Measurements from ENCODE around the gene CREG2. TPM values are rescaled to one million over a fixed set of nuclear protein-coding genes. Genes with fewer than 3 reads are reported as not detected.

Gene CREG2, protein sequence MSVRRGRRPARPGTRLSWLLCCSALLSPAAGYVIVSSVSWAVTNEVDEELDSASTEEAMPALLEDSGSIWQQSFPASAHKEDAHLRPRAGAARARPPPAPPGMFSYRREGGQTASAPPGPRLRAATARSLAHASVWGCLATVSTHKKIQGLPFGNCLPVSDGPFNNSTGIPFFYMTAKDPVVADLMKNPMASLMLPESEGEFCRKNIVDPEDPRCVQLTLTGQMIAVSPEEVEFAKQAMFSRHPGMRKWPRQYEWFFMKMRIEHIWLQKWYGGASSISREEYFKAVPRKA
- total RNA-seq, result 1 to 10 TPM in 3 of 6 donors, not detected in 3; 1.1 to 8.4 (median 1.6) TPM

DNA sequence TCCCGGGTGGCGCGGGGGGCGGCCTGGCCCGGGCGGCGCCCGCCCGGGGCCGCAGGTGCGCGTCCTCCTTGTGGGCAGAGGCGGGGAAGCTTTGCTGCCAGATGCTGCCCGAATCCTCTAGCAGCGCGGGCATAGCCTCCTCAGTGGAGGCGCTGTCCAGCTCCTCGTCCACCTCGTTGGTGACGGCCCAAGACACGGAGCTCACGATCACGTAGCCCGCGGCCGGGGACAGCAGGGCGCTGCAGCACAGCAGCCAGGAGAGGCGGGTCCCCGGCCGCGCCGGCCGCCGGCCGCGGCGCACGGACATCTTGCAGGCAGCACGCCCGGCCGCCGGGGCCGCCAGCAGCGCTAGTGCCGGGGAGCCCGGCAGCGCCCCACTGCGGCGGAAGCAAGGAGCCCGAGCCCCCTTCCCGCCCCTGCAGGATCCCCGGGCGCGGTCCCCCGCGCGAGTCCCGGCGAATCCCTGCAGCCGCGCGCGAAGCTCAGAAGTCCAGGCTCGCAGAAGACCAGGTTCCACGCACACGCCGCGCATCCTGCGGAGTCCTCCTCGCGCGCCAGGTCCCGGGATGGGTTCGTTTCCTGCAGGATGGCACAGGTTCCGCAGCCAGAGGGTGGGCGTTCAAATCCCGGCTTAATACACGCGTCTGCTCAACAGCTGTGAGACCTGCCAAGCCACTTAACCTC is at the start of gene CREG2:
Gene CREG2, minus strand, starts transcription at position 353 of the 684 bp plus-strand sequence. Its CDS starts 46 bp downstream, at position 307.
- peak; percentile 69 to 91 for ATAC-seq (ENCODE audit: low FRiP score in 2 of 2)
- Histone ChIP-seq H3K4me3 (peak within 1 kb of the TSS in 3 of 4 donors; percentile 41 to 55 (median 48)), H3K4me1 (peaks cover 12 to 18% (median 14%) of the 10 kb centered on the region in 4 donors), H3K36me3 (no peaks in the 10 kb centered on the region), H3K9me3 (no peaks in the 10 kb centered on the region), H3K27ac (no peak within 1 kb of the TSS), H3K27me3 (peaks cover 0 to 30% (median 16%) of the 10 kb centered on the region in 4 donors)
- WGBS, 2 donors, result 0% methylated on average over 4 to 26 of the region's 79 CpGs
- DNase-seq, result peak; percentile 59 to 94
- no peak for TF ChIP-seq EP300 (IDR thresholded peaks at IDR 0.05)
- TF ChIP-seq CTCF (IDR thresholded peaks at IDR 0.05), result peak; percentile 25 to 81 (median 66)

- ATAC-seq (ENCODE audit: low FRiP score in 2 of 2), result no peak
- Histone ChIP-seq H3K9me3 (no peaks in the 10 kb centered on the region), H3K27ac (no peak overlapping the region), H3K4me3 (no peak overlapping the region), H3K27me3 (no peaks in the 10 kb centered on the region), H3K36me3 (no peaks in the 10 kb centered on the region), H3K4me1 (no peaks in the 10 kb centered on the region)
- 67 to 74% methylated on average over 23 to 24 of the region's 24 CpGs for WGBS, 2 donors
- DNase-seq, result peak in 1 of 2 donors; percentile 77
- TF ChIP-seq POLR2A (IDR thresholded peaks at IDR 0.05) (no peak), CTCF (IDR thresholded peaks at IDR 0.05) (no peak), EP300 (IDR thresholded peaks at IDR 0.05) (no peak), POLR2AphosphoS5 (IDR thresholded peaks at IDR 0.05) (no peak)
These were observed 47.9 kb upstream of the CREG2 start for GRCh38 chr2:101435001-101435862.

GRCh38 chr2:101433465-101433864 is 46.2 kb upstream of the CREG2 start:
- 93 to 96% methylated on average over 3 of the region's 3 CpGs for WGBS, 2 donors
- no peak for DNase-seq
- TF ChIP-seq POLR2AphosphoS5 (IDR thresholded peaks at IDR 0.05) (no peak), POLR2A (IDR thresholded peaks at IDR 0.05) (no peak), EP300 (IDR thresholded peaks at IDR 0.05) (no peak), CTCF (IDR thresholded peaks at IDR 0.05) (no peak)
- Histone ChIP-seq H3K4me3 (no peak overlapping the region), H3K4me1 (no peaks in the 10 kb centered on the region), H3K36me3 (no peaks in the 10 kb centered on the region), H3K27me3 (no peaks in the 10 kb centered on the region), H3K9me3 (no peaks in the 10 kb centered on the region), H3K27ac (no peak overlapping the region)
- ATAC-seq (ENCODE audit: low FRiP score in 2 of 2), result no peak

GRCh38 chr2:101432411-101433181 is 45.3 kb upstream of the CREG2 start:
- ATAC-seq (ENCODE audit: low FRiP score in 2 of 2), result peak; percentile 41 to 86

More at GRCh38 chr2:101432411-101433181, 45.3 kb upstream of the CREG2 start:
- TF ChIP-seq POLR2AphosphoS5 (IDR thresholded peaks at IDR 0.05) (no peak), POLR2A (IDR thresholded peaks at IDR 0.05) (no peak)
- Histone ChIP-seq H3K27ac (no peak overlapping the region), H3K9me3 (no peaks in the 10 kb centered on the region), H3K36me3 (no peaks in the 10 kb centered on the region), H3K27me3 (no peaks in the 10 kb centered on the region), H3K4me1 (no peaks in the 10 kb centered on the region), H3K4me3 (no peak overlapping the region)
- WGBS, 2 donors, result 86 to 89% methylated on average over 14 to 20 of the region's 20 CpGs
- DNase-seq, result peak in 1 of 2 donors; percentile 37

All from upper lobe of left lung (tissue), 6 donors.